ENCODE measurements around the gene ZBTB47.

GRCh38 chr3:42652251-42652610, 1.3 kb upstream of the ZBTB47 start:
- no peak for TF ChIP-seq CTCF (conservative IDR thresholded peaks at IDR 0.05 in 1 of 2, IDR thresholded peaks at IDR 0.05 in 1 of 2; ENCODE audit: low read depth in 1 of 2, low read length in 2 of 2)
- no peak for TF ChIP-seq EZH2 (IDR thresholded peaks at IDR 0.05; ENCODE audit: low read length, missing control alignments)

All from fibroblast of lung (primary cell).